Transverse colon (tissue), 4 donors: ENCODE results near the gene ACKR4. TPM values are rescaled to one million over a fixed set of nuclear protein-coding genes. Genes with fewer than 3 reads are reported as not detected.
A peak's percentile ranks its signal among the peaks of the same experiment; 100 is the strongest.
"Not testable (repeated sequence)": the region's sequence is repeated elsewhere in the genome, so short reads cannot be mapped to it uniquely, and the experiment has no call there.

Source experiments
- DNase-seq: peaks from one replicate; pipeline ENCODE4 v3.0.0-alpha.2; 2019
- H3K27ac ChIP-seq, 4 donors: fragments of 200-600 bp; sonication (generic); 2 replicates each; pipeline ENCODE4 v1.5.1; 2016 to 2018; ENCODE audit warnings: inconsistent platforms in 4 of 4
- H3K27me3 ChIP-seq: fragments of 200-600 bp; sonication (generic); 2 replicates; pipeline ENCODE4 v1.5.1; 2017; ENCODE audit warnings: inconsistent platforms
- H3K36me3 ChIP-seq, 4 donors: fragments of 200-600 bp; sonication (generic); 2 replicates each; pipeline ENCODE4 v1.5.1; 2017 to 2019; ENCODE audit warnings: inconsistent platforms in 4 of 4
- H3K4me1 ChIP-seq, 4 donors: fragments of 200-600 bp; sonication (generic); 2 replicates each; pipeline ENCODE4 v1.5.1; 2017 to 2020; ENCODE audit warnings: inconsistent platforms in 4 of 4
- H3K4me3 ChIP-seq, 4 donors: fragments of 200-600 bp; sonication (generic); 1 replicate in 1 of 4; 2 replicates in 3 of 4; pipeline versions ENCODE4 v1.5.1 to v1.6.1; 2017 to 2019; ENCODE audit warnings: inconsistent platforms in 4 of 4
- H3K9me3 ChIP-seq, 2 donors: fragments of 200-600 bp; sonication (generic); 2 replicates each; pipeline ENCODE4 v1.5.1; 2017 to 2019; ENCODE audit warnings: inconsistent platforms in 2 of 2
- CTCF ChIP-seq, 5 experiments: fragments of 200-600 bp in 3 of 5; fragments of 450-650 bp in 2 of 5; sonication (generic) in 3 of 5; IDR thresholded peaks; 1 replicate in 2 of 5; 2 replicates in 3 of 5; pipeline ENCODE4 v1.5.1; 2016 to 2017; ENCODE audit warnings: antibody characterized with exemption in 5 of 5, inconsistent platforms in 3 of 5, mild to moderate bottlenecking in 2 of 5, moderate library complexity in 1 of 5
- EP300 ChIP-seq: sonication (generic); formaldehyde crosslinking; IDR thresholded peaks from one replicate; pipeline ENCODE4 v1.6.1; 2017; ENCODE audit warnings: antibody characterized with exemption, low read depth
- POLR2A ChIP-seq: fragments of 450-650 bp; IDR thresholded peaks from one replicate; pipeline ENCODE4 v1.6.1; 2016; ENCODE audit warnings: antibody characterized with exemption, mild to moderate bottlenecking, moderate library complexity
- POLR2AphosphoS5 ChIP-seq, 3 donors: sonication (generic); formaldehyde crosslinking; IDR thresholded peaks; one replicate each; pipeline ENCODE4 v1.6.1; 2016; ENCODE audit warnings: antibody characterized with exemption in 3 of 3
- WGBS, 2 donors: methylation state at CpG; one replicate each; pipeline ENCODE4 v1.1.5; 2018; ENCODE audit warnings: low coverage in 1 of 2; 5-methylcytosine and 5-hydroxymethylcytosine counted together
- in situ Hi-C, 4 donors: fragments of 200-750 bp; cut with MboI; loops; one replicate each; pipeline versions ENCODE4 v1.15.0 to v1.15.1; 2017; ENCODE audit warnings: low sequenced_read_pairs in 3 of 4, low pct_ligation_motif_present in 1 of 4, low pct_unique_long_range_greater_than_20kb in 1 of 4
- intact Hi-C: fragments of 100-400 bp; cut with DNase I; formaldehyde crosslinking; loops from one replicate; pipeline ENCODE4 v1.15.1; 2023; ENCODE audit warnings: low total_unique reads
- total RNA-seq, 4 donors: library from RNA; depleted of rRNA; stranded (reverse); fragments of >200 nt; gene quantifications; one replicate each; pipeline ENCODE4 v1.1.0, GENCODE V29; 2016

Gene ACKR4
- total RNA-seq, 4 donors from 2014 or later = 0.95 to 1.4 TPM; not detected in 2

- no peaks in the 10 kb centered on the region for H3K27me3 ChIP-seq
- intact Hi-C loops = no loop called here
- H3K4me1 ChIP-seq = peaks cover 0 to 7% (median 0%) of the 10 kb centered on the region in 4 donors
- H3K4me3 ChIP-seq = no peak overlapping the region
- no peak overlapping the region for H3K27ac ChIP-seq
- WGBS, 2 donors = 85 to 86% methylated on average over 6 of the region's 6 CpGs
- no peak for DNase-seq
- in situ Hi-C loops = no loop called here
- H3K9me3 ChIP-seq = no peaks in the 10 kb centered on the region
- peaks cover 0 to 3% (median 0%) of the 10 kb centered on the region in 4 donors for H3K36me3 ChIP-seq
- TF ChIP-seq POLR2A (no peak), EP300 (no peak), POLR2AphosphoS5 (IDR thresholded peaks at IDR 0.05) (no peak), CTCF (IDR thresholded peaks at IDR 0.05) (no peak)
Measured at GRCh38 chr3:132553826-132554225, 43.2 kb upstream of the ACKR4 start.

- in situ Hi-C loops (no loop called here), intact Hi-C loops (no loop called here)
- Histone ChIP-seq H3K36me3 (peaks cover 0 to 7% (median 0%) of the 10 kb centered on the region in 4 donors), H3K4me1 (peaks cover 0 to 7% (median 0%) of the 10 kb centered on the region in 4 donors), H3K27me3 (no peaks in the 10 kb centered on the region), H3K4me3 (no peak overlapping the region), H3K27ac (no peak overlapping the region), H3K9me3 (no peaks in the 10 kb centered on the region)
- TF ChIP-seq EP300 (no peak), POLR2A (no peak), CTCF (IDR thresholded peaks at IDR 0.05) (no peak), POLR2AphosphoS5 (IDR thresholded peaks at IDR 0.05) (no peak)
- WGBS, 2 donors = 47% methylated on average over 6 to 8 of the region's 8 CpGs
- DNase-seq = no peak
Measured at GRCh38 chr3:132554437-132554836, 42.6 kb upstream of the ACKR4 start.

DNA sequence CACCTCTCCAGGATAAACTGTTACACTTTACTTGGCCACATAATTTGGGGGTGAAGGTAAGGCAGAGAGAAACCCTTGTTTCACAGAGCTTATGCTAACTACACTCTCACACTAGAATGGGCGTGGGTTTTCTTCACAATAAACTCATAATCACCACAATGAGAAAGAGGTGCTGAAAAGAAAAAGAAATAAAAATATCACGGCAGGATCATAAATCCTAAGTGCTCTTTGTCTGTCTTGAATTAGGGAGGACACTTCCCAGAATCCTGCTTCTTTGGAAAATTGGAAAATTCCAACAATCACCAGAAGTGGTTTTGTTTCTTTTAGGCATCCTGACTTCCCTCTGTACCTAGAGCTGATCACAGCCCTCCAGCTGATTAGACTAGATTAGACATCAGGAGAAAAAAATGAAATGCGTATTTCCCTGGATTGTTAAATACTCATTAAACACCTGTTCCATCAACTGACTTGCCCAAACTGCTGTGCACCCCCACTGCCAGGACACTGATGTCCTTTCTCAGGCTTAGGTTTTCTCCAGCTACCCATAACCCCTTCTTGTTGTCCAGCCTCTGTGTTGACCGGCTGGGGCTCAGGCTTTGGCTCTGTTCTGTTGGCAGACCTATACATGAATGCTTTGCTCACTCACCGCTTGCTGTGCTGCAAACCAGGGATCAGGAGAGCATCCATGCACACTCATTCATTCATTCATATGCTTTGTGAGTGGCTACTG, 41.6 kb upstream of the ACKR4 start:
- H3K4me3 ChIP-seq = no peak overlapping the region
- H3K27me3 ChIP-seq = no peaks in the 10 kb centered on the region
- DNase-seq = no peak
- TF ChIP-seq CTCF (IDR thresholded peaks at IDR 0.05) (no peak), EP300 (no peak), POLR2AphosphoS5 (IDR thresholded peaks at IDR 0.05) (no peak), POLR2A (no peak)
- H3K4me1 ChIP-seq = peaks cover 0 to 1% (median 0%) of the 10 kb centered on the region in 4 donors
- intact Hi-C loops = no loop called here
- in situ Hi-C loops = no loop called here
- H3K9me3 ChIP-seq = no peaks in the 10 kb centered on the region
- peaks cover 0 to 7% (median 0%) of the 10 kb centered on the region in 4 donors for H3K36me3 ChIP-seq
- 68 to 75% methylated on average over 5 of the region's 5 CpGs for WGBS, 2 donors
- no peak overlapping the region for H3K27ac ChIP-seq

GRCh38 chr3:132556036-132556386, 41.1 kb upstream of the ACKR4 start:
- 90 to 91% methylated on average over 2 to 3 of the region's 3 CpGs for WGBS, 2 donors
- H3K36me3 ChIP-seq, in situ Hi-C loops, H3K4me3 ChIP-seq, DNase-seq, H3K9me3 ChIP-seq, H3K27me3 ChIP-seq, H3K4me1 ChIP-seq, intact Hi-C loops: not testable (repeated sequence)
- H3K27ac ChIP-seq = peak overlapping the region in 1 of 4 donors; percentile 11
